Choroid plexus epithelial cell (primary cell): ENCODE measurements around the gene PIP4K2A.

Experiments used
- DNase-seq: peaks from one replicate; pipeline ENCODE4 v3.0.0-alpha.2; 2010; ENCODE audit warnings: low read depth
- H3K4me3 ChIP-seq: 2 replicates; pipeline ENCODE4 v1.5.1; 2011; ENCODE audit warnings: low read depth, mild to moderate bottlenecking, control low read depth, low read length, moderate library complexity
- TF ChIP-seq, protein P1 (sequence below): conservative IDR thresholded peaks from 2 replicates; pipeline ENCODE4 v1.5.1; 2011; ENCODE audit warnings: low read depth, mild to moderate bottlenecking, control low read depth, inconsistent platforms, low read length, moderate library complexity

The PIP4K2A gene

DNA sequence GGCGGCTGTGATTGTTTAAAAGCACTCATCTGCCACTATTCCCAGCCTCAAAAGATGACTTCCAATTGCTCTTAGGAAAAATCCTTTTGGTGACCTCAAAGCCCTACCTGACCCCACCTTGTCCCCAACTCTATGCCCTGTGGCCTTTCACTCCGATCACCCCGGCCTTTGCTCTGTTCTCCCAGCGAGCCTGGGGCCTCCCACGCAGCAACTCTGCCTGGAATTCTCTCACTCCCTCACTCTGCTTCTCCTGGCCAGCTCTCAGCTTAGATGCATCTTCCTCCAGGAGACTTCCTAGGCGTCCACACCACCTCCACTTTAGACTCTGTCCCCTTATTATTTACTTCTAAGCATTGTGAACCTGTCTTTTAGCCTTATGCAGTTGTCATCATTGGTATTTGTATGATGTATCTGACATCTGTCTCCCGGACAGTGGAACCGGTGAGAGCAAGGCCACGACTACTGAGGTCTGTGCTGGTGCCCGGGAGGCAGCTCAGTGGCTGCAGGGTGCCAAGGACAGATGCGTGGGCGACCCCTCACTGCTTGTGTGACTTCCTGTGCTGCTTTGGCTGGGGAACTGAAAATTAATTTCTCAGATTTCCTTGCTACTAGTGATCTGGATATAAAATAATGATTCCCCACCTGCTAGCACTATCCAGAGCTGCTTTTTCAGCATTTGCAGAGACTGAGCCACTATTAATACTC lies 63.0 kb downstream of the PIP4K2A start:
- H3K4me3 ChIP-seq: no peak overlapping the region
- TF ChIP-seq, protein P1, sequence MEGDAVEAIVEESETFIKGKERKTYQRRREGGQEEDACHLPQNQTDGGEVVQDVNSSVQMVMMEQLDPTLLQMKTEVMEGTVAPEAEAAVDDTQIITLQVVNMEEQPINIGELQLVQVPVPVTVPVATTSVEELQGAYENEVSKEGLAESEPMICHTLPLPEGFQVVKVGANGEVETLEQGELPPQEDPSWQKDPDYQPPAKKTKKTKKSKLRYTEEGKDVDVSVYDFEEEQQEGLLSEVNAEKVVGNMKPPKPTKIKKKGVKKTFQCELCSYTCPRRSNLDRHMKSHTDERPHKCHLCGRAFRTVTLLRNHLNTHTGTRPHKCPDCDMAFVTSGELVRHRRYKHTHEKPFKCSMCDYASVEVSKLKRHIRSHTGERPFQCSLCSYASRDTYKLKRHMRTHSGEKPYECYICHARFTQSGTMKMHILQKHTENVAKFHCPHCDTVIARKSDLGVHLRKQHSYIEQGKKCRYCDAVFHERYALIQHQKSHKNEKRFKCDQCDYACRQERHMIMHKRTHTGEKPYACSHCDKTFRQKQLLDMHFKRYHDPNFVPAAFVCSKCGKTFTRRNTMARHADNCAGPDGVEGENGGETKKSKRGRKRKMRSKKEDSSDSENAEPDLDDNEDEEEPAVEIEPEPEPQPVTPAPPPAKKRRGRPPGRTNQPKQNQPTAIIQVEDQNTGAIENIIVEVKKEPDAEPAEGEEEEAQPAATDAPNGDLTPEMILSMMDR: no peak
- DNase-seq: no peak

DNA sequence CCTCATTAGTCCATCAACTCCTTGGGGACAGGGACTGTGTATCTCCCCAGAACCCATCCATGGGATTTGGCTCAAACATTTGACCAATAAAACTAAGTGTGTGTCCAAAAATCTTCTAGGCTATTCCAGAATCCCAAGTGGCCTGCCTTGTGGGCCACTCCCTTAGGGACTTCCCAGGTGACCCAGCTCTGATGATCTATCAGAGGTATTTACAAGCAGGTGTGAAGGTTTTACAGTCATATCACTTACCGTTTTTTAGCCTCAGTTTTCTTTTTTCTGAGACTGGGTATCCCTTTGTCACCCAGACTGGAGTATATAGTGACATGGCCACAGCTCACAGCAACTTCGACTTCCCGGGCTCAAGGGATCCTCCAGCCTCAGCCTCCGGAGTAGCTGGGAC lies 64.4 kb downstream of the PIP4K2A start:
- no peak overlapping the region for H3K4me3 ChIP-seq
- DNase-seq: no peak

DNA sequence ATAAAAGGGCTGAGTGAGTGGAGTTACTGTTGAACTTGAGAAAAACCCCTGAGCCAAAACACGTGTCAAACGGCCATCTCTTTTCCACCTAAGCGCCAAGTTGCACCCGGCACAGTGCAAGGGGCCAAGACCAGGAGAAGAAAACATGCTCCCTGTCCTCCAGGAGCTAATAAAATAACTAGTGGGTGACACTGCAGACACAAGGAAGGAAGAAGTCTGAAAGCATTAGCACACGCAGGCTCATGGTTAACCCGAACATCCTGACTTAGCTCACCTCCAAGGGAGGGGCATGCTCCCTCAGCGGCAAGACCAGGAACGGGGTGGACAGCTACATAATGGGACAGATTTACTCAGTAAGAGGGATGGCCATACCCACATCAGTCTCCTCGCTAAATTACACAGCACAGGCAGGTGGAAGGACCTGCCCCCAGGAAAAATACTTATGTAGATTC lies 65.0 kb downstream of the PIP4K2A start:
- no peak for DNase-seq
- TF ChIP-seq, protein P1: no peak
- no peak overlapping the region for H3K4me3 ChIP-seq

More for the DNA sequence above, 64.4 kb downstream of the PIP4K2A start:
- TF ChIP-seq, protein P1: no peak

DNA sequence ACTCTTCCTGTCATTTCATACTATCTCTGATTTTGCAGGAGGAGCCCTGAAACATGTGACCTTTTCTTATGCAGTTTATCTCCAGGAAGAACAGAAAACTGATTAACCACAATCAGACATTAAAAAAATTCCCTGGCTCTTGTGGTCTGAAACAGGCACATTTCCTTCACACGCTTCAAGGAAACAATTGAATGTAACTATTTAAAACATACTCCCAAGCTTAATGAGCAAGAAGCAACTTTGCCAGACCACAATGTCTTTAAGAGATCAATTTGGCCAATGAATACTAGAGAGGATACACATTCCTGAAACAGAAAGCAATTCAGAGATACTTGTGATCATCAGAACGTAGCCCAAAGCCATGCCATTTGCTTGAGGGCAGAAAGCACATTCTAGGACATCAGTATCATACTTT lies 65.8 kb downstream of the PIP4K2A start:
- peak; percentile 69 for DNase-seq
- TF ChIP-seq, protein P1: no peak
- H3K4me3 ChIP-seq: no peak overlapping the region

DNA sequence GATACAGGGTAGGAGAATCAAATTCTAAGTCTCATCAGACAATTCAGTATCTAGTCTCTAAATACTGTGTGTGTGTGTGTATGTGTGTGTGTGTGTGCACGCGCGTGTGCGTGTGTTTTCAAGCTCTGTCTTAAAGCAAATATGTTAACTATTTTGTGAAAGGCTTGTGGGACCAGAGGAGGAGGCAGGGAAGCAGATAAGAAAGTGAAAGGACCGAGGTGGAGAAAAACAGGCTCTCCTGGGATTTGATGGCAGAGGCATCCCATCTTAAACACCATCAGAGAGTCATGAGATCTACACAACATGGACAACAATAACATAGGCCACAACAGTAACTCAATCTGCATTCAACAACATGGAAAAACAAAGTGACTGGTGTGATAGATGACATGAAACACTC lies 67.1 kb downstream of the PIP4K2A start:
- DNase-seq: peak; percentile 50
- TF ChIP-seq, protein P1: no peak
- H3K4me3 ChIP-seq: no peak overlapping the region

DNA sequence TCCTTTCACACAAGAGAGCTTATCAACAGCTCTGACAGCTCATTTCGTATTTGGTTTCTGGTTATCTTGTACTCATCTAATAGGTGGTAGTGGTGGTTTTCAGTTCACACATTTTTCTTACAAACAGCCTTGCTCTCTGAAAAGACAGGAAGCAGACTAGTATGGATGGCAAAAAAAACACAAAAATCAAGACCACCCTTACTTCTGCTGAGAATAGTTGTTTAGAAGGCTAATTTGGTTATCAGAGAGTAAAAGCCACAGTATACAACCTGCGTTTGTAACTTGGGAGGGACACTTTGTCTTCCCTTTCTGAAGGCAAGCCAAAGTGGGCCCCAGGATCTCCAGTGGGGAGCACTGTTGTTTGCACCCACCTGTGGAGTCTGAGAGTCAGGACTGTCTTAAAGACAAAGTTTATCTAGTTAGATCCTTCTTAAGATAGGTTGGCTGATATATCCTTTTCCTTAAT lies 68.0 kb downstream of the PIP4K2A start:
- TF ChIP-seq, protein P1: no peak
- H3K4me3 ChIP-seq: no peak overlapping the region

DNA sequence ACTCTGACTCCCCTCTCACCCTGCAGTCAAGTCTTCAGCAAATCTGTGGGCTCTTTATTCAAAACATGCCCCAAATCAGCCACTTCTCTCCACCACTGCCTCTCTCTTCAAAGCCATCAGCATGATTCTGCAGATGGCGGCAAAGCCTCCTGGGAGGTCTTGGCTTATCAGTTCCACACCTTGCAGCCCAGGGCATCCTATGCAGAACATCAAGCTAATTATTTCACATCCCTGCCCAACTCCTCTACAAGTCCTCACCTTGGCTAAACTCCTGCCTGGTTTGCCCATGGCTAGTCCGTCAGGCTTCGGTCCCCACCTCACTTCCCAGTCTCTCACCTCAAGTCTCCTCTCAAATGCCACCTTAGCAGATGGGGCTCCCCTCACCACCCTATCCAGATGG lies 70.2 kb downstream of the PIP4K2A start:
- no peak overlapping the region for H3K4me3 ChIP-seq
- DNase-seq: no peak
- TF ChIP-seq, protein P1: no peak

More for the DNA sequence above, 68.0 kb downstream of the PIP4K2A start:
- DNase-seq: peak; percentile 49
